GM18499 (cell line): ENCODE measurements around the gene CST3.
"Not testable (repeated sequence)": the region's sequence is repeated elsewhere in the genome, so short reads cannot be mapped to it uniquely, and the experiment has no call there.

Experiments
- ATAC-seq: cut with Tn5 transposase; IDR thresholded peaks from one replicate; pipeline ENCODE4 v1.9.1; 2021; ENCODE audit warnings: moderate number of reproducible peaks; ENCODE audit not compliant: insufficient read depth, unreplicated experiment

CST3 gene

GRCh38 chr20:23629542-23630391 lies 8.0 kb downstream of the CST3 start:
- no peak for ATAC-seq

- ATAC-seq, result no peak
Measured at GRCh38 chr20:23629017-23629541, 8.7 kb downstream of the CST3 start.

- ATAC-seq, result no peak
Measured at GRCh38 chr20:23628402-23629016, 9.2 kb downstream of the CST3 start.

GRCh38 chr20:23627501-23627900 lies 10.3 kb downstream of the CST3 start:
- ATAC-seq, result no peak

GRCh38 chr20:23626040-23626620 lies 11.6 kb downstream of the CST3 start:
- no peak for ATAC-seq

GRCh38 chr20:23625236-23625964 lies 12.4 kb downstream of the CST3 start:
- ATAC-seq, result no peak

- ATAC-seq, result no peak
Measured at GRCh38 chr20:23624324-23624691, 13.4 kb downstream of the CST3 start.

GRCh38 chr20:23623666-23624323 lies 14.0 kb downstream of the CST3 start:
- no peak for ATAC-seq

- no peak for ATAC-seq
Measured at GRCh38 chr20:23622839-23623343, 14.9 kb downstream of the CST3 start.

GRCh38 chr20:23622401-23622800 lies 15.4 kb downstream of the CST3 start:
- ATAC-seq, result not testable (repeated sequence)

GRCh38 chr20:23620670-23621386 lies 16.9 kb downstream of the CST3 start:
- not testable (repeated sequence) for ATAC-seq

GRCh38 chr20:23614163-23614562 lies 23.6 kb downstream of the CST3 start:
- ATAC-seq, result no peak

- ATAC-seq, result no peak
Measured at GRCh38 chr20:23613676-23614075, 24.1 kb downstream of the CST3 start.

- no peak for ATAC-seq
Measured at GRCh38 chr20:23612396-23612795, 25.4 kb downstream of the CST3 start.

- no peak for ATAC-seq
Measured at GRCh38 chr20:23609486-23610109, 28.2 kb downstream of the CST3 start.

- ATAC-seq, result no peak
Measured at GRCh38 chr20:23608251-23608846, 29.4 kb downstream of the CST3 start.

GRCh38 chr20:23607497-23608245 lies 30.1 kb downstream of the CST3 start:
- no peak for ATAC-seq

- no peak for ATAC-seq
Measured at GRCh38 chr20:23606652-23607049, 31.1 kb downstream of the CST3 start.
